HL-60 (cell line): Measurements from ENCODE around the gene CCT8.

Experiments used
- DNase-seq, 2 experiments: peaks; one replicate each; pipeline ENCODE4 v3.0.0-alpha.2; 2010 to 2020; ENCODE audit warnings: low read depth in 1 of 2, low spot score in 1 of 2
- H3K27ac ChIP-seq: fragments of 250-450 bp; sonication (Bioruptor Pico); replicated peaks from 2 replicates; pipeline ENCODE4 v1.5.1; 2020; ENCODE audit warnings: mild to moderate bottlenecking, moderate library complexity
- H3K27me3 ChIP-seq: fragments of 250-450 bp; sonication (Bioruptor Pico); 2 replicates; pipeline ENCODE4 v1.5.1; 2021; ENCODE audit warnings: mild to moderate bottlenecking, moderate library complexity; ENCODE audit not compliant: insufficient read depth, poor library complexity, severe bottlenecking
- H3K4me3 ChIP-seq: replicated peaks from 2 replicates; pipeline ENCODE4 v1.5.1; 2011; ENCODE audit warnings: mild to moderate bottlenecking, control low read depth, low read length; ENCODE audit not compliant: insufficient read depth
- GABPA ChIP-seq: IDR thresholded peaks from 2 replicates; pipeline ENCODE4 v1.6.1; 2012; ENCODE audit warnings: low read depth
- POLR2AphosphoS5 ChIP-seq: IDR thresholded peaks from 2 replicates; pipeline ENCODE4 v1.6.1; 2012; ENCODE audit warnings: low read depth
- SPI1 ChIP-seq: IDR thresholded peaks from 2 replicates; pipeline ENCODE4 v1.6.1; 2012; ENCODE audit warnings: low read depth, mild to moderate bottlenecking, borderline replicate concordance
- long read RNA-seq: library from polyadenylated mRNA; unstranded; transcript quantifications from one replicate; pipeline ENCODE4 v2.0.0, GENCODE V29; 2020
- TF ChIP-seq, protein P1 (sequence below): IDR thresholded peaks from 2 replicates; pipeline ENCODE4 v1.6.1; 2012; ENCODE audit warnings: low read depth; ENCODE audit not compliant: insufficient replicate concordance
- TF ChIP-seq, protein P2 (sequence below): IDR thresholded peaks from one replicate; pipeline ENCODE4 v1.5.1; 2011; ENCODE audit warnings: low read length, control low read depth, inconsistent platforms; ENCODE audit not compliant: insufficient read depth

The CCT8 gene, protein sequence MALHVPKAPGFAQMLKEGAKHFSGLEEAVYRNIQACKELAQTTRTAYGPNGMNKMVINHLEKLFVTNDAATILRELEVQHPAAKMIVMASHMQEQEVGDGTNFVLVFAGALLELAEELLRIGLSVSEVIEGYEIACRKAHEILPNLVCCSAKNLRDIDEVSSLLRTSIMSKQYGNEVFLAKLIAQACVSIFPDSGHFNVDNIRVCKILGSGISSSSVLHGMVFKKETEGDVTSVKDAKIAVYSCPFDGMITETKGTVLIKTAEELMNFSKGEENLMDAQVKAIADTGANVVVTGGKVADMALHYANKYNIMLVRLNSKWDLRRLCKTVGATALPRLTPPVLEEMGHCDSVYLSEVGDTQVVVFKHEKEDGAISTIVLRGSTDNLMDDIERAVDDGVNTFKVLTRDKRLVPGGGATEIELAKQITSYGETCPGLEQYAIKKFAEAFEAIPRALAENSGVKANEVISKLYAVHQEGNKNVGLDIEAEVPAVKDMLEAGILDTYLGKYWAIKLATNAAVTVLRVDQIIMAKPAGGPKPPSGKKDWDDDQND
- long read RNA-seq, transcript CCT8-204 (15 exons, 1,872 nt): minor isoform, 7 of 5,650 reads
- long read RNA-seq, transcript CCT8-201 (15 exons, 2,005 nt): major isoform, 5,297 of 5,650 reads
- long read RNA-seq, partial matches to known transcripts: 117 of 5,650 reads
- long read RNA-seq, other reads (novel, unspliced or antisense): 229 of 5,650 reads

DNA sequence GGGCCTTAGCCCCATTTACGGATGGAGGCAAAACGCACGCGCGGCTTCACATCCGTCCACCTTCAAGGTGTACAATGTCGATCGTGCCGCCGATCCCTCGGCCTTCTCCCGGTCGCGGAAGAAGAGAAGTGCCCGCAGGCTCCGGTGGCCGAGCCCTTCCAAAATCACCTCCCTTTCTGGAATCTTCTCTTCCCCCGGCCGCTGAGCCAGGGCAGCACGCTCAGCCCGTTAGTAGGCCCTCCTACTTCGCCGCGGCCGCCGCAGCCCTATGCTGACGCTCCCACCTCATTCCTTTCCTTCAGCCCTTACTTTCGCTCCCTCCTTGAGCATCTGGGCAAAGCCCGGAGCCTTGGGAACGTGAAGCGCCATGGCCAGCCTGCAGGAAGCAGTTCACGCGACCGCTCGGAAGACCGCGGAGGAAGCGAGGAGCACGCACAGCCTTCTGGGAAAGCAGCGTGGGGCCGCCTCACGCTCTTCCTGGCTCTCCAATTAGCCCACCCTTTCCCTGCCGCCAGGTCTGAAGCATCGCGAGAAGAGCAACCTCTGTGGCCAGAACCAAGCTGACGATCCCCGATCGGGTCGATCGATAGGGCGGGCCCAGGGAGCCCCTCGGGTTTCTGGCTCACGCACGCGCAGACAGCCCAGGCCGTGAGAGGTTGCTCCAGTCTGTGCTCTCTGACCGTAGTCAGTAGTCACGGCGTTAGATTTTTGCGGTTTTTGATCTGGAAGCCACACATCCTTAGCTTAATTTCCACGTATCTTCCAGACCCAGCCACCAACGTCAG lies at the start of gene CCT8:
TSS of gene CCT8 (minus strand) at position 427 of the 785 bp plus-strand sequence. CDS start at position 369, 58 bp downstream.
- H3K4me3 ChIP-seq: peak within 1 kb of the TSS; percentile 91
- peak within 1 kb of the TSS; percentile 95 for H3K27ac ChIP-seq
- peak; percentile 98 for TF ChIP-seq POLR2AphosphoS5
- TF ChIP-seq, protein P1, sequence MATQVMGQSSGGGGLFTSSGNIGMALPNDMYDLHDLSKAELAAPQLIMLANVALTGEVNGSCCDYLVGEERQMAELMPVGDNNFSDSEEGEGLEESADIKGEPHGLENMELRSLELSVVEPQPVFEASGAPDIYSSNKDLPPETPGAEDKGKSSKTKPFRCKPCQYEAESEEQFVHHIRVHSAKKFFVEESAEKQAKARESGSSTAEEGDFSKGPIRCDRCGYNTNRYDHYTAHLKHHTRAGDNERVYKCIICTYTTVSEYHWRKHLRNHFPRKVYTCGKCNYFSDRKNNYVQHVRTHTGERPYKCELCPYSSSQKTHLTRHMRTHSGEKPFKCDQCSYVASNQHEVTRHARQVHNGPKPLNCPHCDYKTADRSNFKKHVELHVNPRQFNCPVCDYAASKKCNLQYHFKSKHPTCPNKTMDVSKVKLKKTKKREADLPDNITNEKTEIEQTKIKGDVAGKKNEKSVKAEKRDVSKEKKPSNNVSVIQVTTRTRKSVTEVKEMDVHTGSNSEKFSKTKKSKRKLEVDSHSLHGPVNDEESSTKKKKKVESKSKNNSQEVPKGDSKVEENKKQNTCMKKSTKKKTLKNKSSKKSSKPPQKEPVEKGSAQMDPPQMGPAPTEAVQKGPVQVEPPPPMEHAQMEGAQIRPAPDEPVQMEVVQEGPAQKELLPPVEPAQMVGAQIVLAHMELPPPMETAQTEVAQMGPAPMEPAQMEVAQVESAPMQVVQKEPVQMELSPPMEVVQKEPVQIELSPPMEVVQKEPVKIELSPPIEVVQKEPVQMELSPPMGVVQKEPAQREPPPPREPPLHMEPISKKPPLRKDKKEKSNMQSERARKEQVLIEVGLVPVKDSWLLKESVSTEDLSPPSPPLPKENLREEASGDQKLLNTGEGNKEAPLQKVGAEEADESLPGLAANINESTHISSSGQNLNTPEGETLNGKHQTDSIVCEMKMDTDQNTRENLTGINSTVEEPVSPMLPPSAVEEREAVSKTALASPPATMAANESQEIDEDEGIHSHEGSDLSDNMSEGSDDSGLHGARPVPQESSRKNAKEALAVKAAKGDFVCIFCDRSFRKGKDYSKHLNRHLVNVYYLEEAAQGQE: peak; percentile 58
- TF ChIP-seq GABPA: no peak
- DNase-seq: peak; percentile 99 to 100
- no peaks in the 10 kb centered on the region for H3K27me3 ChIP-seq

DNA sequence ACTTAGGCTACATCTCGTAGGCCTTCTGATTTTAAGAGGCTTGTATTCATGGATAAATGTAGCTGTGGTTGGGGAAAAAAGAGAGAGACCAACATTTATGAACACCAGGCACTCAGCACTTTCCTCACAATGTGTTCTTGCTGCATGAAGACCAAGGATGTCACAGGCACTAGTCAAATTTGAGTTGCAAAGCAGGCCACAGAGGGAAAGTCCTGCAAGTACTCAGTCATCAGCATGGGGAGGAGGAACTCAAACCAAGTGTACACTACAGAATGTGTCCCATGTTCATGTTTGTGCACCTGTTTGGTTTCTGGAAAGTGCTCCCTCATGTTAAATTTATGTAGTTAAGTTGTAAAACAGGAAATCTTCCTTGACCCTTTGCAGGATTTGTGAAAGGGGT lies 48.3 kb upstream of the CCT8 start:
- H3K4me3 ChIP-seq: no peak overlapping the region
- TF ChIP-seq POLR2AphosphoS5 (no peak), SPI1 (no peak), GABPA (no peak)
- TF ChIP-seq, protein P1: no peak
- TF ChIP-seq, protein P2, sequence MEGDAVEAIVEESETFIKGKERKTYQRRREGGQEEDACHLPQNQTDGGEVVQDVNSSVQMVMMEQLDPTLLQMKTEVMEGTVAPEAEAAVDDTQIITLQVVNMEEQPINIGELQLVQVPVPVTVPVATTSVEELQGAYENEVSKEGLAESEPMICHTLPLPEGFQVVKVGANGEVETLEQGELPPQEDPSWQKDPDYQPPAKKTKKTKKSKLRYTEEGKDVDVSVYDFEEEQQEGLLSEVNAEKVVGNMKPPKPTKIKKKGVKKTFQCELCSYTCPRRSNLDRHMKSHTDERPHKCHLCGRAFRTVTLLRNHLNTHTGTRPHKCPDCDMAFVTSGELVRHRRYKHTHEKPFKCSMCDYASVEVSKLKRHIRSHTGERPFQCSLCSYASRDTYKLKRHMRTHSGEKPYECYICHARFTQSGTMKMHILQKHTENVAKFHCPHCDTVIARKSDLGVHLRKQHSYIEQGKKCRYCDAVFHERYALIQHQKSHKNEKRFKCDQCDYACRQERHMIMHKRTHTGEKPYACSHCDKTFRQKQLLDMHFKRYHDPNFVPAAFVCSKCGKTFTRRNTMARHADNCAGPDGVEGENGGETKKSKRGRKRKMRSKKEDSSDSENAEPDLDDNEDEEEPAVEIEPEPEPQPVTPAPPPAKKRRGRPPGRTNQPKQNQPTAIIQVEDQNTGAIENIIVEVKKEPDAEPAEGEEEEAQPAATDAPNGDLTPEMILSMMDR: no peak
- H3K27ac ChIP-seq: no peak overlapping the region

DNA sequence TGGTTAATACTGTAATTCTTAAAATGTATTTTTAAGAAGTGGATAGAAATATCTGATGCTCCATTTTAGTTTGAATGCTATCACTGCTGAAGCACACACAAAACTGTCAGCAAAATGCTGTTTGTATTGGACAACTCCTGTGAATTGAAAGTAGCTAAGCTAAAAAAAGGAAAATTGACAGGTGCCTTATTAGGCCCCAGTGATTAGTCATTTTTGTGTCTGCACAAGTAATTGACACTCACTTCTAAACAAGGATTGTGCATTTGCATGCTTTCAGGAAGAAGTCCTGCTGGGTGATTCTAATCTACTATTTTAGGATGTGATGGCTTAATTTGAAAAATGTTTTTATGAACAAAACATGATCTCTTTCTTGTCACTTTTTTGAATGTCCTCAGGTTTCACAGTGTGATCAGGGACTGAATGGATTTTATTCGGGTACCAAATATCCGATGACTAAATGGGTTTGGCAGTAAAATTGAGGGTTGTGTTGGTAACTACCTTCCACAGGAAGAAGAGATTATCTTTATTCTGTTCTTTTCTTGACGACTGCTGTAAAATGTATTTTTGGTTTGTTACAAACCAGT lies 44.0 kb upstream of the CCT8 start:
- TF ChIP-seq SPI1: no peak
- no peaks in the 10 kb centered on the region for H3K27me3 ChIP-seq
- H3K4me3 ChIP-seq: no peak overlapping the region
- no peak for DNase-seq
- H3K27ac ChIP-seq: no peak overlapping the region

More for the DNA sequence above, 48.3 kb upstream of the CCT8 start:
- DNase-seq: no peak
- no peaks in the 10 kb centered on the region for H3K27me3 ChIP-seq

DNA sequence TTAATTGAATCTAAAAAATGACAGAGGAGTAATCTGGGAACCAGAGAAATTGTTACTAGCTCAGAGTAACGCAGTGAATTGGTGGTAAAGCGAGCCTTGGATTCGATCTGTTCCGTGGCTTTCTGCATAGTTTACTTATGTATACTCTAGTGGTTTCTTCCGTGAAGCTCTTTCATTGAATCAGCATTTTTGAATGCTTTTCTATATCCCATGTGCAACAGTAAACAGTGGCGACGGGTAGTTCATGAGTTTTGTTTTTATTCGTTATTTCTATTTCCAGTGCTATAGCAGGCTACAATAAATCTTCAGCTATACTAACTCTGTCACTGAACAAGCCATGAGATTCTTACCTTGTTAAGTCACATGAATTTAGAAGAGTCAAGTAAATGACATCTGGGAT lies 42.5 kb upstream of the CCT8 start:
- TF ChIP-seq, protein P1: no peak
- TF ChIP-seq SPI1 (no peak), GABPA (no peak), POLR2AphosphoS5 (no peak)
- TF ChIP-seq, protein P2: no peak
- DNase-seq: no peak
- Histone ChIP-seq H3K27me3 (no peaks in the 10 kb centered on the region), H3K4me3 (no peak overlapping the region), H3K27ac (no peak overlapping the region)
